ENCODE data around the gene GLT1D1.

GRCh38 chr12:128918481-128919260, 65.4 kb downstream of the GLT1D1 start:
- no peak for TF ChIP-seq CTCF (conservative IDR thresholded peaks at IDR 0.05; ENCODE audit: low read length)
- TF ChIP-seq EZH2phosphoT487 (IDR thresholded peaks at IDR 0.05; ENCODE audit: borderline replicate concordance, low read depth, low read length) = no peak
